ENCODE results near the gene DNAJB13.

The DNAJB13 gene

DNA sequence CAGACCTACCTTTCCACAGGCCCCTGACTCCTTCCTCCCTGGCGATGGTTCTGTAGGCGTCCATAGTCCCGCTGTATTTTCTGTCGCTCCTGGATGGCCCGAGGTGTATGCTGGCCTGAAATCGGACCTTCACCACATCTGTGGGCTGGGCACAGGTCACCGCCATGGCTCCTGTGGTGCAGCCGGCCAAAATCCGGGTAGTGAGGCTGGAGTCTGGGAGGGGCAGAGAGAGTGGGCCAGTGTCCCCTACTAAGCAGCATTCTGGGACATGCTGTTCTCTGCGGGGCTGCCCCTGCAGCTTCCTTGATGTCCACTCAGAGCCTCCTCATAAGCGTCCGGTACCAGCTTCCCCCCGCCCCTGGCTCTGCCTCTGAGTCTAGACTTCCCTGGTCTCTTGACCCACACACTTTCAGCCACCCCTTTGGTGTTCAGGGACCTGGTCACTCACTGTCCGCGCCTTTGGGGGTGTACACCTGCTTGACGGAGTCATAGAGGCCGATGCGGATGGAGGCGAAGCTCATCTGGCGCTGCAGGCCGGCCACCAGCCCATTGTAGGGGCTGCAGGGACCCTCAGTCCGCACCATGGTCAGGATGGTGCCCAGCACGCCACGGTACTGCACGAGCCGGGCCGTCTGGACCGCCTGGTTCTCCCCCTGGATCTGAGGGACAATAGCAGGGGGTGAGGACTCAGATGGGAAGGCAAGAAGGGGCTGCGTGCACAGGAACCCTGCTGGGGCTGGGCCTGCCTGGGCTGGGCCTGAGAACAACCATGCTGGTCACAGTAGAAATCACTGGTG, 55.1 kb downstream of the DNAJB13 start:
- TF ChIP-seq, protein P1, sequence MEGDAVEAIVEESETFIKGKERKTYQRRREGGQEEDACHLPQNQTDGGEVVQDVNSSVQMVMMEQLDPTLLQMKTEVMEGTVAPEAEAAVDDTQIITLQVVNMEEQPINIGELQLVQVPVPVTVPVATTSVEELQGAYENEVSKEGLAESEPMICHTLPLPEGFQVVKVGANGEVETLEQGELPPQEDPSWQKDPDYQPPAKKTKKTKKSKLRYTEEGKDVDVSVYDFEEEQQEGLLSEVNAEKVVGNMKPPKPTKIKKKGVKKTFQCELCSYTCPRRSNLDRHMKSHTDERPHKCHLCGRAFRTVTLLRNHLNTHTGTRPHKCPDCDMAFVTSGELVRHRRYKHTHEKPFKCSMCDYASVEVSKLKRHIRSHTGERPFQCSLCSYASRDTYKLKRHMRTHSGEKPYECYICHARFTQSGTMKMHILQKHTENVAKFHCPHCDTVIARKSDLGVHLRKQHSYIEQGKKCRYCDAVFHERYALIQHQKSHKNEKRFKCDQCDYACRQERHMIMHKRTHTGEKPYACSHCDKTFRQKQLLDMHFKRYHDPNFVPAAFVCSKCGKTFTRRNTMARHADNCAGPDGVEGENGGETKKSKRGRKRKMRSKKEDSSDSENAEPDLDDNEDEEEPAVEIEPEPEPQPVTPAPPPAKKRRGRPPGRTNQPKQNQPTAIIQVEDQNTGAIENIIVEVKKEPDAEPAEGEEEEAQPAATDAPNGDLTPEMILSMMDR (IDR thresholded peaks at IDR 0.05; ENCODE audit: insufficient read depth, low read depth, low read length, missing control alignments) = no peak
- H3K4me3 ChIP-seq (ENCODE audit: low read depth, low read length) = no peak overlapping the region
- no peak for DNase-seq (ENCODE audit: low read depth)

DNA sequence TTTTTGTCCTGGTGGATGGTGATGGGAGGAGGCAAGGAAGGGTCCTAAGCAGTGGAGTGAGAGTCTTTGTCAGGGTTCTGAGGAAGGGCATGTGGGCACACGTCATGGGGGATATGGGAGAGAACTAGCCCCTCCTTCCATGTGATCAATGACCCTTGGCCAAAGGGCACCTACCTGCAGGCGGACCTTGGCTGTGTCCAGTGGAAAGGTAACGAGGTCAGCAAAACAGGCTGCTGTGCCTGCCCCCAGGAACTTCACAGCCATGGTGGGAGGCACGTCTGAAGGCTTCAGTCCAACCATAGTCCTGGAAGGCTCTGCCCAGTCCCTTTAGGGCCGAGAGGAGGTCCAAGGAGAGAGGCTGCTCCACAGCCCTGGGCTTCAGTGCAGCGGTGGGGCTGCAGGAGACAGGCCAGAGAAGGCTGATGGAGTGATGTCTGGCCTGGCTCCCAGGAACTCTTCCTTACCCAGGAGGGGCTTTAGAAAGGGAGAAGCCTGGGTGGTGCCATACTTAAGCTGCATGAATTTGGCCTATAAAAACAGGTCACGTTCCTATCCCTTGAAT, 56.0 kb downstream of the DNAJB13 start:
- TF ChIP-seq, protein P1 (IDR thresholded peaks at IDR 0.05; ENCODE audit: insufficient read depth, low read depth, low read length, missing control alignments) = no peak
- DNase-seq (ENCODE audit: low read depth) = no peak
- no peak overlapping the region for H3K4me3 ChIP-seq (ENCODE audit: low read depth, low read length)

- DNase-seq (ENCODE audit: low read depth) = no peak
- TF ChIP-seq, protein P1 (IDR thresholded peaks at IDR 0.05; ENCODE audit: insufficient read depth, low read depth, low read length, missing control alignments) = no peak
- H3K4me3 ChIP-seq (ENCODE audit: low read depth, low read length) = no peak overlapping the region
These were observed 57.0 kb downstream of the DNAJB13 start for GRCh38 chr11:74007691-74008372.

GRCh38 chr11:74008373-74009229, 57.8 kb downstream of the DNAJB13 start, which contains the start of gene UCP3:
TSS of gene UCP3 (minus strand) at chr11:74009085. CDS start at chr11:74007042, 2,043 bp downstream.
- TF ChIP-seq, protein P1 (IDR thresholded peaks at IDR 0.05; ENCODE audit: insufficient read depth, low read depth, low read length, missing control alignments) = no peak
- no peak for DNase-seq (ENCODE audit: low read depth)
- no peak within 1 kb of the TSS for H3K4me3 ChIP-seq (ENCODE audit: low read depth, low read length)

DNA sequence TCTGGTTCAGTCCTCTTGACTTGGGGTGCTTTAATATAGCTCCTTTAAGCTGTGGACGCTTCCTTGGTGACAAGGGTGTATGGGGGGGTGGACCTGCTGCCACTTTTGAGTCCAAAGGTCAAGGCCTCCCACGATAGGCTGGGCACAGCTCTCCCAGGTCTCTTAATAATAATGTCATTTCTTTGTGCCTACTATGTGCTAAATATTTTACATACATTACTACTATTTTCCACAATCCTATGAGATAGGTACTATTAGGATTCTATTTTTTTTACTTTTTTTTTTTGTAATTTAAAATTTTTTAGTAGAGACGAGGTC, 58.4 kb downstream of the DNAJB13 start:
- TF ChIP-seq, protein P1 (IDR thresholded peaks at IDR 0.05; ENCODE audit: insufficient read depth, low read depth, low read length, missing control alignments) = no peak
- DNase-seq (ENCODE audit: low read depth) = no peak
- no peak overlapping the region for H3K4me3 ChIP-seq (ENCODE audit: low read depth, low read length)

- DNase-seq (ENCODE audit: low read depth) = no peak
- TF ChIP-seq, protein P1 (IDR thresholded peaks at IDR 0.05; ENCODE audit: insufficient read depth, low read depth, low read length, missing control alignments) = no peak
These were observed 59.0 kb downstream of the DNAJB13 start for GRCh38 chr11:74009675-74010305.

More at GRCh38 chr11:74009675-74010305, 59.0 kb downstream of the DNAJB13 start:
- H3K4me3 ChIP-seq (ENCODE audit: low read depth, low read length) = no peak overlapping the region
